ENCODE measurements around the gene ARX. TPM values are rescaled to one million over a fixed set of nuclear protein-coding genes. Genes with fewer than 3 reads are reported as not detected.
A peak's percentile ranks its signal among the peaks of the same experiment; 100 is the strongest.

Gene ARX
- total and polyA plus RNA-seq, 12 donors, result 0.13 TPM; not detected in 11

DNA sequence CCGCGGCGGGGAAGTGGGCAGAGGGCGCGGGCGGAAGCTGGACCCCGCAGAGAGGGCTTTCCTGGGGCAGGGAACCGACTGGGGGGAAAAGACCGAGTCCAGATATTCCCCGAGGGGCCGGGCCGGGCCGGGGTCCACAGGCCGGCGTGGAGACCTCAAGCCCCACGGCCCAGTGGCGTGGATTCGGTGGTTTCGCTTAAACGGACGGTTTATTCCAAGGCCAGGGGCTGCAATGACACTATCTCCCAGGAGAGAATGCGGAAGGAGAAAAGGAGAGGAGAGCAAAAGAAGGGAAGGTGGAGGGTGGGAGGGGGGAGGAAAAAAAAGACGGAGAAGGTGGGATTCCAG is 10.8 kb downstream of the ARX start:
- peaks cover 0 to 28% (median 4%) of the 10 kb centered on the region in 9 donors for H3K4me1 ChIP-seq
- no peak overlapping the region for H3K27ac ChIP-seq
- no peaks in the 10 kb centered on the region for H3K36me3 ChIP-seq
- H3K4me3 ChIP-seq, result peak overlapping the region in 8 of 10 donors; percentile 9 to 31 (median 24)
- WGBS, 2 donors, result 1% methylated on average over 21 to 23 of the region's 23 CpGs
- no peaks in the 10 kb centered on the region for H3K9me3 ChIP-seq
- DNase-seq, result no peak
- intact Hi-C loops (cut with DNase I), result no loop called here
- TF ChIP-seq, protein P1, sequence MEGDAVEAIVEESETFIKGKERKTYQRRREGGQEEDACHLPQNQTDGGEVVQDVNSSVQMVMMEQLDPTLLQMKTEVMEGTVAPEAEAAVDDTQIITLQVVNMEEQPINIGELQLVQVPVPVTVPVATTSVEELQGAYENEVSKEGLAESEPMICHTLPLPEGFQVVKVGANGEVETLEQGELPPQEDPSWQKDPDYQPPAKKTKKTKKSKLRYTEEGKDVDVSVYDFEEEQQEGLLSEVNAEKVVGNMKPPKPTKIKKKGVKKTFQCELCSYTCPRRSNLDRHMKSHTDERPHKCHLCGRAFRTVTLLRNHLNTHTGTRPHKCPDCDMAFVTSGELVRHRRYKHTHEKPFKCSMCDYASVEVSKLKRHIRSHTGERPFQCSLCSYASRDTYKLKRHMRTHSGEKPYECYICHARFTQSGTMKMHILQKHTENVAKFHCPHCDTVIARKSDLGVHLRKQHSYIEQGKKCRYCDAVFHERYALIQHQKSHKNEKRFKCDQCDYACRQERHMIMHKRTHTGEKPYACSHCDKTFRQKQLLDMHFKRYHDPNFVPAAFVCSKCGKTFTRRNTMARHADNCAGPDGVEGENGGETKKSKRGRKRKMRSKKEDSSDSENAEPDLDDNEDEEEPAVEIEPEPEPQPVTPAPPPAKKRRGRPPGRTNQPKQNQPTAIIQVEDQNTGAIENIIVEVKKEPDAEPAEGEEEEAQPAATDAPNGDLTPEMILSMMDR (IDR thresholded peaks at IDR 0.05), result no peak
- no peak for ATAC-seq
- peaks cover 14 to 100% (median 69%) of the 10 kb centered on the region in 7 donors for H3K27me3 ChIP-seq

DNA sequence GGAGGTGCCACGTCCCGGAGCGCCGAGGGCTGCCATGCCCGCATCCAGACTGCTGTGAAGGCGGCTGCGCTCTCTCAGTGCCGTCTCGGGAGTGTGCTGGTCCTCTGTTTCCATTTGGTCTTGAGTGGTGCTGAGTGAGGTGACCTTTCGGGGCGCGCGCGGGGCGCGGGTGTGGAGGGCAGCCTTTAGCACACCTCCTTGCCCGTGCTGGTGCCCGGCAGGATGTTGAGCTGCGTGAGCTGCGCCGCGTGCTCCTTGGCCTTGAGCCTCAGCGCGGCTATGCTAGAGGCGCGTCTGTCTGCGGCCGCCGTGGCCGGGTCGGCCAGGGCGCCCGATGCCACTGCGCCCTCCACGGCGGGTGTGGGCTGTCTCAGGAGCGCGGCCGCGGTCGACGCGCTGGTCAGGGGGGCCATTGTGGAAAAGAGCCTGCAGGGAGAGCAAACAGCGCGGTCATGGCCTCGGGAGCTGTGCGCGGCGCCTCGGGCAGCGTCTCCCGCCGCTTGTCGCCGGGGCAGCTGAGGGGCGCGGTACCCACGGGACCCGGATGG is 11.2 kb downstream of the ARX start:
- Histone ChIP-seq H3K4me1 (peaks cover 0 to 28% (median 4%) of the 10 kb centered on the region in 9 donors), H3K9me3 (no peaks in the 10 kb centered on the region), H3K36me3 (no peaks in the 10 kb centered on the region), H3K4me3 (peak overlapping the region in 5 of 10 donors; percentile 22 to 31 (median 24)), H3K27me3 (peaks cover 14 to 100% (median 64%) of the 10 kb centered on the region in 7 donors), H3K27ac (no peak overlapping the region)
- no peak for DNase-seq
- 2% methylated on average over 38 to 59 of the region's 59 CpGs for WGBS, 2 donors
- TF ChIP-seq, protein P1 (IDR thresholded peaks at IDR 0.05), result no peak
- peak in 1 of 8 donors; percentile 53 for ATAC-seq
- intact Hi-C loops (cut with DNase I), result no loop called here

DNA sequence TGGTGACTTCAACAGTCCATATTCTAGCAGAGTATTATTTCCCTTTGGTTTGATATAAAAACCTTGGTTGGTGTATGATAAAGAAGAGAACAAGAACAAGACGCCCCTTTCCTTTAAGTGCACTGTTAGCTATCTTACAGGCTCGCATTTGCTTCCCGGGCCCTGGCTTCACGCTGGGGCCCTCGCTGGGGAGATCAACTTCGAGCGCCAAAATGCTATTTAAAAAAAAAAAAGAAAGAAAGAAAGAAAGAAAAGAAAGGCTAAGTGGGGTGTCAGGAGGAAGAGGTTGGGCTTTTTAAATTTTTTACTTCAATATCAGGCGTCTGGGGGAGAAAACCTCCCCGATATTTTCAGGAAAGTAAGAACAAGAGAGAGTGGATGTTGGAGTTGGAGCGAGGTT is 11.7 kb downstream of the ARX start:
- TF ChIP-seq, protein P1 (IDR thresholded peaks at IDR 0.05), result no peak
- DNase-seq (no peak), ATAC-seq (no peak)
- Histone ChIP-seq H3K27me3 (peaks cover 14 to 98% (median 59%) of the 10 kb centered on the region in 7 donors), H3K4me1 (peaks cover 0 to 28% (median 4%) of the 10 kb centered on the region in 9 donors), H3K9me3 (no peaks in the 10 kb centered on the region), H3K4me3 (no peak overlapping the region), H3K36me3 (no peaks in the 10 kb centered on the region), H3K27ac (no peak overlapping the region)
- 18 to 25% methylated on average over 9 to 10 of the region's 10 CpGs for WGBS, 2 donors
- intact Hi-C loops (cut with DNase I), result no loop called here

DNA sequence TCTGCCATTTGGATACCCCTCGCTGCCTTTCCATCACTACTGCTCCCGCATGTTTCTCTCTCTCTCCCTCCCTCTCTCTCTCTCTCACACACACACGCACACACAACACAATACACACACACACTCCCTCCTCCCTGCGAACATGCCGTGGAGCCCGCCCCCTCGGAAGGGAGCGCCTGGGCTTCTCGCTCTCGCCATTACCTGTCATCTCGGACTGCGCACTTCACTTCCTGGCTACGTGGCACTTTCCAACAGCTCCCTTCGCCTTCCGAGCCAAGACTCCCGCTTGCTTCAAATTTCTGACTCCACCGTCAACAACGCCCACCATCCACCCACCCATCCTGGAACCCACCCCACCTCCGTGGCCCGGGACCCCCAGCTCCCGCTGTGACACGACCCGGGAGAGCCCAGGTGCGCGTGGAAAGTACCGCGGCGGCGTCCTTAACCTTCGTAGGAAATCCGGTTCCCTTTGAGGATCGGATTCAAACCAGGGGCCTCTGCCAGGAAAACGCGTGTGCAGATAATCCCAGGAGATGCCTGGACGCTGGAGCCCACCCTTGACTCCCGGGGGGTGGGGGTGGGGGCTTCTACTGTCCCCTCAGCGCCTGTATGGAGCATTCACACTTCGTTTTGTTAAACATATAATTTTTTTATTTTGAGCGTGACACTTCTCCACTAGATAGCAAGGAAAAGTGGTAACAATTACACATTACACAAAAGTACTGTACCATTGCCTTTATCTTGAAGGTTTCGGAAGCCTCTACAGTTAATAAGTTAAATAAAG is 12.5 kb downstream of the ARX start:
- DNase-seq (no peak), ATAC-seq (no peak)
- Histone ChIP-seq H3K4me1 (peaks cover 0 to 28% (median 4%) of the 10 kb centered on the region in 9 donors), H3K36me3 (no peaks in the 10 kb centered on the region), H3K27me3 (peaks cover 14 to 98% (median 51%) of the 10 kb centered on the region in 7 donors), H3K4me3 (peak overlapping the region in 1 of 10 donors; percentile 17), H3K27ac (no peak overlapping the region), H3K9me3 (no peaks in the 10 kb centered on the region)
- TF ChIP-seq, protein P1 (IDR thresholded peaks at IDR 0.05), result no peak
- intact Hi-C loops (cut with DNase I), result no loop called here
- WGBS, 2 donors, result 11 to 18% methylated on average over 40 of the region's 40 CpGs

Measured in heart right ventricle (tissue), 16 donors.